Trophoblast cell (in vitro differentiated cells and primary cell): Measurements from ENCODE around the gene NR1H4.

Source experiments
- DNase-seq, 2 donors: peaks; one replicate each; pipeline ENCODE4 v3.0.0-alpha.2; 2016
- H2AFZ ChIP-seq: 2 replicates; pipeline ENCODE4 v1.6.1; 2013; ENCODE audit warnings: low read length, moderate library complexity, mild to moderate bottlenecking; ENCODE audit not compliant: insufficient read depth, poor library complexity
- H2AK5ac ChIP-seq: 2 replicates; pipeline ENCODE4 v1.6.1; 2013; ENCODE audit warnings: mild to moderate bottlenecking, low read length
- H2BK120ac ChIP-seq: 2 replicates; pipeline ENCODE4 v1.6.1; 2013; ENCODE audit warnings: low read length, mild to moderate bottlenecking, moderate library complexity; ENCODE audit not compliant: insufficient read depth, poor library complexity
- H2BK12ac ChIP-seq: 2 replicates; pipeline ENCODE4 v1.6.1; 2013; ENCODE audit warnings: mild to moderate bottlenecking, low read length, moderate library complexity
- H2BK5ac ChIP-seq: 2 replicates; pipeline ENCODE4 v1.6.1; 2013; ENCODE audit warnings: low read length, low read depth, moderate library complexity, mild to moderate bottlenecking; ENCODE audit not compliant: poor library complexity
- H3K14ac ChIP-seq: 2 replicates; pipeline ENCODE4 v1.6.1; 2013; ENCODE audit warnings: mild to moderate bottlenecking, low read length
- H3K18ac ChIP-seq: 2 replicates; pipeline ENCODE4 v1.6.1; 2013; ENCODE audit warnings: mild to moderate bottlenecking, low read length
- H3K23ac ChIP-seq: 2 replicates; pipeline ENCODE4 v1.6.1; 2013; ENCODE audit warnings: low read length
- H3K27ac ChIP-seq: 2 replicates; pipeline ENCODE4 v1.5.1; 2013; ENCODE audit warnings: low read depth, mild to moderate bottlenecking, inconsistent platforms, low read length, moderate library complexity
- H3K27me3 ChIP-seq: 2 replicates; pipeline ENCODE4 v1.6.1; 2013; ENCODE audit warnings: inconsistent platforms, mild to moderate bottlenecking, low read length, moderate library complexity; ENCODE audit not compliant: insufficient read depth
- H3K36me3 ChIP-seq, 2 experiments: 1 replicate in 1 of 2; 2 replicates in 1 of 2; pipeline ENCODE4 v1.6.1; 2013; ENCODE audit warnings: low read length in 2 of 2, mild to moderate bottlenecking in 2 of 2, moderate library complexity in 1 of 2; ENCODE audit not compliant: insufficient read depth in 2 of 2, control insufficient read depth in 1 of 2
- H3K4ac ChIP-seq: 2 replicates; pipeline ENCODE4 v1.6.1; 2013; ENCODE audit warnings: low read depth, mild to moderate bottlenecking, low read length, moderate library complexity
- H3K4me1 ChIP-seq, 2 experiments: 1 replicate in 1 of 2; 2 replicates in 1 of 2; pipeline ENCODE4 v1.6.1; 2013; ENCODE audit warnings: low read length in 2 of 2, mild to moderate bottlenecking in 2 of 2, moderate library complexity in 1 of 2; ENCODE audit not compliant: insufficient read depth in 2 of 2, control insufficient read depth in 1 of 2
- H3K4me2 ChIP-seq: 2 replicates; pipeline ENCODE4 v1.6.1; 2013; ENCODE audit warnings: inconsistent platforms, mild to moderate bottlenecking, low read length, moderate library complexity
- H3K4me3 ChIP-seq: 2 replicates; pipeline ENCODE4 v1.5.1; 2013; ENCODE audit warnings: mild to moderate bottlenecking, low read depth, low read length, inconsistent platforms
- H3K79me1 ChIP-seq: one replicate; pipeline ENCODE4 v1.6.1; 2013; ENCODE audit warnings: low read length
- H3K79me2 ChIP-seq: 2 replicates; pipeline ENCODE4 v1.6.1; 2013; ENCODE audit warnings: low read length, mild to moderate bottlenecking; ENCODE audit not compliant: control insufficient read depth, insufficient read depth, poor library complexity
- H3K9ac ChIP-seq: 2 replicates; pipeline ENCODE4 v1.6.1; 2013; ENCODE audit warnings: mild to moderate bottlenecking, low read length
- H3K9me3 ChIP-seq: 2 replicates; pipeline ENCODE4 v1.6.1; 2013; ENCODE audit warnings: low read depth, mild to moderate bottlenecking, control low read depth, inconsistent platforms, low read length; ENCODE audit not compliant: insufficient read depth
- H4K12ac ChIP-seq: 2 replicates; pipeline ENCODE4 v1.6.1; 2013; ENCODE audit warnings: low read depth, mild to moderate bottlenecking, low read length, moderate library complexity
- H4K8ac ChIP-seq: 2 replicates; pipeline ENCODE4 v1.6.1; 2013; ENCODE audit warnings: low read depth, mild to moderate bottlenecking, low read length, moderate library complexity
- H4K91ac ChIP-seq: one replicate; pipeline ENCODE4 v1.6.1; 2013; ENCODE audit warnings: low read depth, mild to moderate bottlenecking, low read length, moderate library complexity
- WGBS: extraction: QIAGEN DNeasy Blood & Tissue Kit; methylation state at CpG from one replicate; pipeline ENCODE4 v1.1.7; 2013; ENCODE audit warnings: missing lambda C conversion rate; ENCODE audit not compliant: insufficient read length, insufficient coverage; ENCODE audit errors: extremely low coverage; 5-methylcytosine and 5-hydroxymethylcytosine counted together

The NR1H4 gene

GRCh38 chr12:100463661-100464060 is 10.0 kb upstream of the NR1H4 start:
- no CpG with 5 or more reads among the region's 1 CpG for WGBS
- DNase-seq, result no peak

GRCh38 chr12:100464529-100464928 is 9.1 kb upstream of the NR1H4 start:
- H2BK120ac ChIP-seq, result no peak overlapping the region
- H3K79me1 ChIP-seq, result no peaks in the 10 kb centered on the region
- no peak overlapping the region for H3K4me3 ChIP-seq
- no peak overlapping the region for H3K4ac ChIP-seq
- no peak overlapping the region for H3K18ac ChIP-seq
- H2BK5ac ChIP-seq, result no peak overlapping the region
- no peak overlapping the region for H3K27ac ChIP-seq
- no peak overlapping the region for H4K12ac ChIP-seq
- no peak overlapping the region for H3K14ac ChIP-seq
- H3K4me2 ChIP-seq, result no peak overlapping the region
- no peak overlapping the region for H3K23ac ChIP-seq
- no peaks in the 10 kb centered on the region for H3K36me3 ChIP-seq
- H2AFZ ChIP-seq, result no peak overlapping the region
- no peak overlapping the region for H2AK5ac ChIP-seq
- no peak overlapping the region for H3K9ac ChIP-seq
- H3K4me1 ChIP-seq, result no peaks in the 10 kb centered on the region
- WGBS, result no CpG with 5 or more reads among the region's 1 CpG
- DNase-seq, result no peak
- no peak overlapping the region for H4K91ac ChIP-seq
- no peak overlapping the region for H2BK12ac ChIP-seq
- no peaks in the 10 kb centered on the region for H3K79me2 ChIP-seq
- H3K9me3 ChIP-seq, result no peaks in the 10 kb centered on the region
- no peaks in the 10 kb centered on the region for H3K27me3 ChIP-seq
- H4K8ac ChIP-seq, result no peak overlapping the region

More at GRCh38 chr12:100463661-100464060, 10.0 kb upstream of the NR1H4 start:
- no peaks in the 10 kb centered on the region for H3K9me3 ChIP-seq
- H3K18ac ChIP-seq, result no peak overlapping the region
- no peak overlapping the region for H2AK5ac ChIP-seq
- H3K4me1 ChIP-seq, result no peaks in the 10 kb centered on the region
- no peak overlapping the region for H3K4me2 ChIP-seq
- no peaks in the 10 kb centered on the region for H3K27me3 ChIP-seq
- H2BK12ac ChIP-seq, result no peak overlapping the region
- H4K91ac ChIP-seq, result no peak overlapping the region
- H4K12ac ChIP-seq, result no peak overlapping the region
- no peaks in the 10 kb centered on the region for H3K79me2 ChIP-seq
- no peak overlapping the region for H3K27ac ChIP-seq
- H3K36me3 ChIP-seq, result no peaks in the 10 kb centered on the region
- no peak overlapping the region for H2BK5ac ChIP-seq
- H2BK120ac ChIP-seq, result no peak overlapping the region
- H3K4ac ChIP-seq, result no peak overlapping the region
- H3K4me3 ChIP-seq, result no peak overlapping the region
- no peaks in the 10 kb centered on the region for H3K79me1 ChIP-seq
- H2AFZ ChIP-seq, result no peak overlapping the region
- H3K9ac ChIP-seq, result no peak overlapping the region
- H3K14ac ChIP-seq, result no peak overlapping the region
- no peak overlapping the region for H4K8ac ChIP-seq
- no peak overlapping the region for H3K23ac ChIP-seq

GRCh38 chr12:100468126-100468525 is 5.5 kb upstream of the NR1H4 start:
- H2AK5ac ChIP-seq, result no peak overlapping the region
- H3K27ac ChIP-seq, result no peak overlapping the region
- H3K18ac ChIP-seq, result no peak overlapping the region
- no peak overlapping the region for H4K91ac ChIP-seq
- no peak overlapping the region for H3K4me3 ChIP-seq
- no peak overlapping the region for H2BK120ac ChIP-seq
- no peak overlapping the region for H3K4me2 ChIP-seq
- H2BK5ac ChIP-seq, result no peak overlapping the region
- H4K8ac ChIP-seq, result no peak overlapping the region
- no peak overlapping the region for H3K23ac ChIP-seq
- H3K9me3 ChIP-seq, result peaks cover 2% of the 10 kb centered on the region
- DNase-seq, result no peak
- no peak overlapping the region for H2BK12ac ChIP-seq
- no peak overlapping the region for H3K9ac ChIP-seq
- no peak overlapping the region for H2AFZ ChIP-seq
- H3K79me2 ChIP-seq, result no peaks in the 10 kb centered on the region
- no peaks in the 10 kb centered on the region for H3K36me3 ChIP-seq
- no peak overlapping the region for H3K14ac ChIP-seq
- H3K4me1 ChIP-seq, result no peaks in the 10 kb centered on the region
- no peaks in the 10 kb centered on the region for H3K79me1 ChIP-seq
- no peaks in the 10 kb centered on the region for H3K27me3 ChIP-seq
- H4K12ac ChIP-seq, result no peak overlapping the region
- no peak overlapping the region for H3K4ac ChIP-seq

- no peak overlapping the region for H3K18ac ChIP-seq
- H3K4me1 ChIP-seq, result no peaks in the 10 kb centered on the region
- no peak overlapping the region for H3K23ac ChIP-seq
- no peak for DNase-seq
- peaks cover 2% of the 10 kb centered on the region for H3K9me3 ChIP-seq
- H2BK5ac ChIP-seq, result no peak overlapping the region
- H3K79me1 ChIP-seq, result no peaks in the 10 kb centered on the region
- H4K91ac ChIP-seq, result no peak overlapping the region
- no peak overlapping the region for H3K27ac ChIP-seq
- H2BK12ac ChIP-seq, result no peak overlapping the region
- H2AFZ ChIP-seq, result no peak overlapping the region
- H3K4me2 ChIP-seq, result no peak overlapping the region
- no peak overlapping the region for H4K8ac ChIP-seq
- H2AK5ac ChIP-seq, result no peak overlapping the region
- H3K79me2 ChIP-seq, result no peaks in the 10 kb centered on the region
- H3K14ac ChIP-seq, result no peak overlapping the region
- H3K9ac ChIP-seq, result no peak overlapping the region
- WGBS, result no CpG with 5 or more reads among the region's 2 CpGs
- H3K36me3 ChIP-seq, result no peaks in the 10 kb centered on the region
- H4K12ac ChIP-seq, result no peak overlapping the region
- no peaks in the 10 kb centered on the region for H3K27me3 ChIP-seq
- no peak overlapping the region for H3K4ac ChIP-seq
- no peak overlapping the region for H3K4me3 ChIP-seq
- no peak overlapping the region for H2BK120ac ChIP-seq
Measured at GRCh38 chr12:100472325-100472724, 1.3 kb upstream of the NR1H4 start.
